Rectal smooth muscle tissue (tissue), 1 donor: ENCODE data around the gene SHC4.

Experiments used
- H3K27ac ChIP-seq: one replicate; pipeline ENCODE4 v1.7.0; 2013; ENCODE audit warnings: low read depth, low read length, inconsistent platforms
- H3K27me3 ChIP-seq: one replicate; pipeline ENCODE4 v1.7.0; 2013; ENCODE audit warnings: low read length; ENCODE audit not compliant: control insufficient read depth, insufficient read depth
- H3K36me3 ChIP-seq: one replicate; pipeline ENCODE4 v1.7.0; 2013; ENCODE audit warnings: low read length; ENCODE audit not compliant: control insufficient read depth, insufficient read depth
- H3K4me1 ChIP-seq: one replicate; pipeline ENCODE4 v1.7.0; 2013; ENCODE audit warnings: low read length; ENCODE audit not compliant: control insufficient read depth, insufficient read depth
- H3K4me3 ChIP-seq: one replicate; pipeline ENCODE4 v1.7.0; 2013; ENCODE audit warnings: low read length
- H3K9ac ChIP-seq: one replicate; pipeline ENCODE4 v1.7.0; 2013; ENCODE audit warnings: low read length

The SHC4 gene

DNA sequence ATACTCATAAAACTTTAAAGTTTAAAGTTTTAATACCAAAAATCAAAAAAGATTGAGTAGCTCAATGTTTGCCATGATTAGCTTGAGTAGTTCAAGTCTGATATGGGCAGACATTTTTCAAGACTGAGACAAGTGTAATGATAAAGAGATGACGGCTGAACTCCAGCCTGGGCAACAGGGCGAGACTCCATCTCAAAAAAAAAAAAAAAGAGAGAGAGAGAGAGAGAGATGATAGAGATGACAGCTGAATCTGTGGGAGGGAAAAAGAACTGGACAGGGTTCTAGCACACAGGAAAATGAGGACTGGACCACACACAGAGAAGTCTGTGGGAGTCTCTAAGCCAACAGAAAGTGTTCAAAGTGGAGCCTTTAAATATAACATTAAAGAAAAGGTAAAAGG lies 178.0 kb downstream of the SHC4 start:
- H3K4me3 ChIP-seq: no peak overlapping the region
- H3K27me3 ChIP-seq: no peaks in the 10 kb centered on the region
- H3K9ac ChIP-seq: no peak overlapping the region
- no peak overlapping the region for H3K27ac ChIP-seq
- peaks cover 2% of the 10 kb centered on the region for H3K36me3 ChIP-seq
- H3K4me1 ChIP-seq: no peaks in the 10 kb centered on the region

DNA sequence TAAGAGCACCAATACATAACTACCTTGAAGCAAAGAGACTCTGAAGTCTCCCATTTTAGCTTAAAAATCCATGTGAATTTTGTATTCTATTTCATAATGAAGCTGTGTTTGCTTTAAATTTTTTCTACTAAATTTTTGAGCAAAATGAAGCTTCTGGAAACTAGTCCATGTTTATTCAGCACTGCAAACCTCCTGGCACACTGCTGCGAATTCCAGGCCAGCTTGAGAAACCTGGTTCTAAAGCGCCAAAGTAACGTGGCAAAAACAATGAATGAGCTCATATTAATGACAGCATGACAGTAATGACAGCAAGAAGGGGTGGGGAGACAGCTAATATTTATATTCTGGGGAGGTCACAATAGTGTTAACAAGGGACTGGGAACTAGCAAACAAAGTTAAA lies 178.5 kb downstream of the SHC4 start:
- H3K4me3 ChIP-seq: no peak overlapping the region
- H3K27me3 ChIP-seq: no peaks in the 10 kb centered on the region
- peaks cover 2% of the 10 kb centered on the region for H3K36me3 ChIP-seq
- no peaks in the 10 kb centered on the region for H3K4me1 ChIP-seq
- H3K9ac ChIP-seq: no peak overlapping the region
- H3K27ac ChIP-seq: no peak overlapping the region

DNA sequence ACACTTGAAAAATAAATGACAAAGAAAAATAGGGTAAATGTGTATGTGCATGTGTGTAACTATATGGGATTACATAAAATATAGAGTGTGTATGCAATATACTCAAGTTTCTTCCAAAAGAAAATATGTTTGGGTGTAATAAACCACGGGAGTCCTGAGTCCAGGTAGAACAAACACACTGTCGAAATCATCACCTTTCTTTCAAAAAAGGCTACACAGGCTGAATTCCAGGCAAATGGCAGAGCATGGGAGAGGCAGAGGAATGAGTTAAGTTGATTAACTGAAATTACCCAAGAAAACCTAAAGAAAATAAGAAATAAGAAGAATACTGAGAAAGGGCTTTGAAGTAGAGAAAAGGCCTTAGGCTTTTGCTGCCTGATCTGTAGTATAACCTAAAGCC lies 179.0 kb downstream of the SHC4 start:
- no peak overlapping the region for H3K9ac ChIP-seq
- no peak overlapping the region for H3K4me3 ChIP-seq
- no peaks in the 10 kb centered on the region for H3K27me3 ChIP-seq
- H3K4me1 ChIP-seq: no peaks in the 10 kb centered on the region
- no peak overlapping the region for H3K27ac ChIP-seq
- peaks cover 2% of the 10 kb centered on the region for H3K36me3 ChIP-seq

DNA sequence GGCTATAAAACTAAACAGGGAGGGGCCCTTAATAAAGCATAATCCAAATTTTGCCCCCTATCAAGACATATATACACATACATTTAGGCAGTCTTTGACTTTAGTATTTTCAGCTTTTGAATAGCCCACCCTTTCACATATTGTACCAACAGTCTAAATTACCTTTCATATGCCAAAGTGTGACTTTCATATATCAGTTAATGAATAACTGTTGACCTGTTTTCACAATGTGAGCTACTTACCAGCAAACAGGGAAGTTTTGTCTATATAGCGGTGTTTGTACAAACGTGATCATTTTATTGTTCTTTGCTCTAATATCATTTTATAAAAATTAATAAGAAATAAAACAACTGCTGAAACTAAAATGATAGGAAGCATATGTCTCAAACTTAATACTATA lies 180.8 kb downstream of the SHC4 start:
- Histone ChIP-seq H3K27me3 (no peaks in the 10 kb centered on the region), H3K9ac (no peak overlapping the region), H3K36me3 (no peaks in the 10 kb centered on the region), H3K4me1 (no peaks in the 10 kb centered on the region), H3K27ac (no peak overlapping the region), H3K4me3 (no peak overlapping the region)

DNA sequence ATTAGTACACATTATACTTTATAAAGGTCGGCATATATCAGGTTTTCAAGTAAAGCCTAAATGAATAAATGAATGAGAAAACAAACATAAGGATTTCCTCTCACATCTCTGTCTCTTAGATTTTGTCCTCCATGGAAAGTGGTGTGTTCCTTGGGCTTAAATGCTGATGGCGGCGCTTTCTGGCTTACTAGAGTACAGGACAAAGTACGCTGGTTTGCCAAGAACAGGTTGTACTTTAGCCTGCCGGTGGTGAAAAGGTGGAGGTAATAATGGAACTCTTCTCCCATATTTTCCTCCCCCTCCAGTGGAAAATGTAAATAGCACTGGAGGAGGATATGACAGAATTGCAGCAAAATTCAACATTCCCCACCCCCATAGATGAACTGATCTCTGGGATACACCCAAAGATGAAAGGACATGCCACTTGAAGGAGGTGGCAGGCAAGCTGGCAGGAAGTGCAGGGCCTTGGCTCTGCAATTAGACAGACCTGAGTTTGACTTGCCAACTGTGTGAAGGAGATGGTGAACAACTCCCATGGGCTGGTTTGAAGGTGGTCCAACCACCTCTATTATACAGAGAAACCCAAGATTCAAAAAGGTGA lies 182.1 kb downstream of the SHC4 start:
- Histone ChIP-seq H3K4me3 (no peak overlapping the region), H3K4me1 (no peaks in the 10 kb centered on the region), H3K36me3 (no peaks in the 10 kb centered on the region), H3K27me3 (no peaks in the 10 kb centered on the region), H3K9ac (no peak overlapping the region), H3K27ac (no peak overlapping the region)

DNA sequence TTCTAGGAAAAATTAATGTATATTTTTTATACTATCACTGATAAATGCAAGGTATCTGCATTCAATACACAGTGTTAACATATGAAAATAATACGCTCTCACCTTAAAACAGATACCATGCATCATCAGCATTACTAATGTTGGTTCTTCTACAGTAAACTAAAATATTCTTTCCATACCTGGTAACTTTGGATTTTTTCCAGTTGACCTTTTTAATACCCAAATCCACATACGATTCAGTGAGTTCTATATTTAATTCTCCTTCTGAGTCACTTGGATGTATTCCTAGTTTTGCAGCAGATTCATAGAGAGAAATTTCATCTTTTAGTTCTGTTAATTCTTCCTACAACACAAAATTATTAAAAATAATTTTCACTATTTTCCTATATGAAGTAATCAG lies 182.7 kb downstream of the SHC4 start:
- Histone ChIP-seq H3K27ac (no peak overlapping the region), H3K4me1 (no peaks in the 10 kb centered on the region), H3K4me3 (no peak overlapping the region), H3K27me3 (no peaks in the 10 kb centered on the region), H3K36me3 (no peaks in the 10 kb centered on the region), H3K9ac (no peak overlapping the region)

DNA sequence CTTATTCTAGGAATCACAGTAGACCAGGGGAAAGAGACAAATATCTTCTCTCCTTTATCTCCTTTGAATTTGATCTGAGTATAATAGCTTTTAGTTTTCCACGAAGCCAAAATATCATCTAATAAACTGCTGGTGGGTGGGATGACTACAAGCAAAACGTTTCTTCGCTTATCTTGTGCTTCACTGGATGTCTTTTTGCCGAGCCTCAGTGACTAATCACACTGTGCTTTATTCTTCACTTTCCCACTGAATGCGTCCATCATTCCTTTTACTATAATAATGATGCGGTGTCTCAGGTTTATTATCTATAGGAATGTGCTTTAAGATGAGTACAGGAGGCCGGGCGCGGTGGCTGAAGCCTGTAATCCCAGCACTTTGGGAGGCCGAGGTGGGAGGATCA lies 185.4 kb downstream of the SHC4 start:
- Histone ChIP-seq H3K4me1 (no peaks in the 10 kb centered on the region), H3K4me3 (no peak overlapping the region), H3K27ac (no peak overlapping the region), H3K9ac (no peak overlapping the region), H3K36me3 (no peaks in the 10 kb centered on the region), H3K27me3 (no peaks in the 10 kb centered on the region)

DNA sequence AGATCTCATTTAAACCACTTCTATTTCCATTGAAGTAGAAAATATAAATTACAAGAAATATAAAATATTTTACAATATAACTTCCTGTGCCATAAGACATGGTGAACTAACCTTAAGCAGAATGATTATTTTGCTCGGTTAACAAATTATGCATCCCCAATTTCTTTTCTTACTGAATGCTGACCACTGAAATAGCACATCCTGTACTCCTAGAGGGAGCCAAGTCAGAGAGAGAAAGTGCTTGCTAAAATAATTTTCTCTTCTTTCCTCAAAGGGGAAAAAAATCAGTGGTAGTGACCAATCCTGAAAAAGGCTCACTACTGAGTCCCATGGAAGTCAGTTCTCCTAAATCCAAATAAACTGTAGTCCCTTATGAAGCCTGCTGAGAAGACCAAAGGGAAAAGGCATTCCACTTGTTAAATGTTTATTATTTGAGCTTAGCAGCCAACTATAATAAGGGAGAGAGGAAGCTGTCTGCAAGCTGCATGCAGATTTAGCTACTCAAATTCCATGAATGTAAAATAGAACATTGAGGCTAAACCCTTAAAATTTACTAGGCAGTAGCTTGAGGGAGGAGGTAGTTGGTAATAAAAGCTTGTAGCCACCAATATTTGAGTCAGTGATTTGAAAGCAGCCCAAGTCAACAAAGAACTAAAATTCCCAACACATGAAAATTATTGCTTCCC lies 185.9 kb downstream of the SHC4 start:
- Histone ChIP-seq H3K27ac (no peak overlapping the region), H3K36me3 (no peaks in the 10 kb centered on the region), H3K4me3 (no peak overlapping the region)

DNA sequence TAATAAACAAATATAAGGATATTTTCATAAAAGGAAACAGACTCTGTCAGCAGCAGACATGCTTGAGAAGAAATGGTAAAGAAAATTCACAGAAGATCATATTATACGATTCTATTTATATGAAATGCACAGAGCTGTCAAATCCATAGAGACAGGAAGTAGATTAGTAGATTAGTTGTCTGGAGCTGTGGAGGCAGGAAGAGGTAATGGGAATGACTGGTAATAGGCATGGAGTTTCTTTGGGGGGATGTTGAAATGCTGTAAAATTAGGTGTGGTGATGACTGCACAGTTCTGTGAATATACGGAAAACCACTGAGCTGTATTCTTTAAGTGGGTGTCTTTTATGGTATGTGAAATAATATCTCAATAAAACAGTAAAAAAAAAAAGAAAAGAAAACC lies 188.2 kb downstream of the SHC4 start:
- no peak overlapping the region for H3K9ac ChIP-seq
- no peaks in the 10 kb centered on the region for H3K27me3 ChIP-seq
- H3K4me1 ChIP-seq: no peaks in the 10 kb centered on the region
- H3K36me3 ChIP-seq: no peaks in the 10 kb centered on the region
- no peak overlapping the region for H3K4me3 ChIP-seq
- no peak overlapping the region for H3K27ac ChIP-seq

More for the DNA sequence above, 185.9 kb downstream of the SHC4 start:
- no peaks in the 10 kb centered on the region for H3K4me1 ChIP-seq
- H3K27me3 ChIP-seq: no peaks in the 10 kb centered on the region
- H3K9ac ChIP-seq: no peak overlapping the region

DNA sequence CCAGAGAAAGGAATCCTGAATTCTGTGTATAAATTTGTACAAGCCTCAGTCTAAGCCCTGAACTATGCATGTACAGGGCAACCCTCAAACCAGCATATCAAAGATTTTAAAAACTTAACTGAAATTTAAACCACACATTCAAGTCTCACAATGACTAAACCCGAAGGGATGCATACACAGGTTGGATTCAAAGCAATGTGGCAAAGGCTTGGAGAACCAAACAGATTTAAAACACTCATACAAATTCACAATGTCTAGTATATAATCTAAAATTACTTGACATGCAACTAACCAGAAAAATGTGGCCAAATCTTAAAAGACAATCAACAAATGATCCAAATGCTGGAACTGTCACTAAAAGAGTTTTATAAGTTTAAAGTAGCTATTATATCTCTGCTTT lies 189.2 kb downstream of the SHC4 start:
- no peak overlapping the region for H3K27ac ChIP-seq
- H3K4me1 ChIP-seq: no peaks in the 10 kb centered on the region
- H3K27me3 ChIP-seq: no peaks in the 10 kb centered on the region
- H3K36me3 ChIP-seq: no peaks in the 10 kb centered on the region
- H3K4me3 ChIP-seq: no peak overlapping the region
- H3K9ac ChIP-seq: no peak overlapping the region
